Heart left ventricle (tissue), 16 donors: ENCODE results near the gene ITGB5. TPM values are rescaled to one million over a fixed set of nuclear protein-coding genes. Genes with fewer than 3 reads are reported as not detected.

Experiments
- ATAC-seq, 4 donors: fragments of 200-7000 bp; cut with Tn5 transposase; one replicate each; pipeline ENCODE4 v1.9.1; 2020 to 2022; ENCODE audit warnings: moderate library complexity in 4 of 4, mild to moderate bottlenecking in 3 of 4, moderate number of reproducible peaks in 1 of 4
- DNase-seq, 5 donors: peaks; one replicate each; pipeline ENCODE4 v3.0.0-alpha.2; 2020
- H3K27ac ChIP-seq, 12 donors: fragments of 200-600 bp; sonication (generic) in 4 of 12; one replicate each; pipeline versions ENCODE4 v1.5.0 to v1.8.0; 2016 to 2022; ENCODE audit warnings: mild to moderate bottlenecking in 2 of 12
- H3K27me3 ChIP-seq, 9 donors: fragments of 200-600 bp; sonication (generic) in 2 of 9; one replicate each; pipeline versions ENCODE4 v1.5.1 to v1.8.0; 2016 to 2022; ENCODE audit warnings: mild to moderate bottlenecking in 3 of 9
- H3K36me3 ChIP-seq, 9 donors: fragments of 200-600 bp; sonication (generic) in 2 of 9; one replicate each; pipeline versions ENCODE4 v1.5.0 to v1.8.0; 2018 to 2022; ENCODE audit warnings: mild to moderate bottlenecking in 2 of 9
- H3K4me1 ChIP-seq, 12 donors: fragments of 200-600 bp; sonication (generic) in 4 of 12; one replicate each; pipeline versions ENCODE4 v1.5.0 to v1.8.0; 2016 to 2022; ENCODE audit warnings: mild to moderate bottlenecking in 3 of 12
- H3K4me3 ChIP-seq, 12 donors: fragments of 200-600 bp; sonication (generic) in 4 of 12; one replicate each; pipeline versions ENCODE4 v1.5.0 to v1.8.0; 2017 to 2022; ENCODE audit warnings: mild to moderate bottlenecking in 9 of 12, moderate library complexity in 4 of 12
- H3K9me3 ChIP-seq, 12 donors: fragments of 200-600 bp; sonication (generic) in 4 of 12; one replicate each; pipeline versions ENCODE4 v1.5.0 to v1.8.0; 2016 to 2022; ENCODE audit warnings: mild to moderate bottlenecking in 1 of 12
- POLR2A ChIP-seq, 2 donors: fragments of 450-650 bp; IDR thresholded peaks; one replicate each; pipeline ENCODE4 v1.6.1; 2017; ENCODE audit warnings: antibody characterized with exemption in 2 of 2, mild to moderate bottlenecking in 2 of 2, moderate library complexity in 2 of 2
- WGBS, 4 donors: extraction: QIAGEN DNeasy Blood & Tissue Kit in 2 of 4; methylation state at CpG; one replicate each; pipeline versions ENCODE4 v1.1.5 to v1.1.7; 2013 to 2018; 5-methylcytosine and 5-hydroxymethylcytosine counted together
- intact Hi-C, 10 donors: fragments of 100-400 bp; cut with DNase I; formaldehyde crosslinking; loops; one replicate each; pipeline versions ENCODE4 v1.11.1 to v1.14.2; 2022
- polyA plus RNA-seq, 2 donors: library from polyadenylated mRNA; stranded (reverse); fragments of 200-250 nt; gene quantifications; one replicate each; pipeline ENCODE4 v1.2.3, GENCODE V29; 2013
- total RNA-seq, 9 donors: library from RNA; depleted of rRNA in 2 of 9; stranded (reverse); fragments of >200 nt in 2 of 9; fragmentation: NEBNext Ultra II Directional in 3 of 9; extraction: Animal tissue kit (Norgen Biotek cat#: 25700) in 3 of 9; gene quantifications; one replicate each; pipeline versions ENCODE4 v1.1.0 to v1.2.4, GENCODE V29; 2016 to 2023
- TF ChIP-seq, protein P1 (sequence below), 12 donors: fragments of 200-600 bp; sonication (generic) in 4 of 12; IDR thresholded peaks; one replicate each; pipeline versions ENCODE4 v1.5.0 to v1.8.0; 2018 to 2022; ENCODE audit warnings: antibody characterized with exemption in 12 of 12, mild to moderate bottlenecking in 5 of 12
- donor health status: ischemic (EF 13 %, LVEDD 7.1; RV severe dilation, severe dysfunction).
- donor health status: healthy with polysubstance abuse.
- donor health status: DM: no; HTN: yes; CAD: no.
- donor health status: DM: no; HTN: no; CAD: no.
- donor health status: ischemic (EF 25% LVEDD 6.9; RV normal size, moderate dysfunction).
- donor health status: ischemic (EF 25% LVEDD 5.7; RV mildly dilated, moderate dysfunction).
- donor health status: healthy.
- donor health status: DM: yes; HTN: yes; CAD: no.
- donor health status: ischemic (EF 35%, LVEDD 5.7; RV mildly dilated, moderate dysfunction).
- donor health status: nonischemic (EF 11% LVEDD 7.7; RV severe dilation, severe dysfunction).
- donor health status: DM: yes; HTN: yes; CAD: no.
- donor health status: PGD.
- donor health status: ischemic (EF 29% LVEDD 5.4; RV normal size, mild dysfunction).
- donor health status: nonischemic (EF 23%, LVEDD 6.1; RV moderate dilation, normal function).

Gene ITGB5
- total and polyA plus RNA-seq, 11 donors, result 23.1 to 223 (median 118) TPM

DNA sequence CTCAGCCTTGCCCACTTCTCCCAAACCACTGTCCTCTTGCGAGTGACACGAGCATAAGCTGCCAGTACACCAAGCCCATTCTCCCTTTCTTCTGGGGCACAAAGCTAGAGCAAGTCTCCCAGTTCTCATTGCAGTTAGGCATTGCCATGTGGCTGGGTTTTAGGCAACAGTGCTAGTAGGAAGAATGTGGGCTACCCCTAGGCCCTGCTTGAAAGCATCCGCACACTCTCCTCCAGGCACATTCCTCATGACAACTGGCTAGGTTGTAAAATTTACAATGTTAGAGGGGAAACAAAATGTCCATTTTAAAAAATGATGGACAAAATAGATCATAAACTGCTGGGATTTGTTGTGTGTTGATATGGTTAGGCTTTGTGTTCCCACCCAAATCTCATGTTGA lies 19.7 kb downstream of the ITGB5 start:
- ATAC-seq (no peak), DNase-seq (no peak)
- H3K4me1 ChIP-seq, result peaks cover 0 to 8% (median 0%) of the 10 kb centered on the region in 12 donors
- H3K27me3 ChIP-seq, result no peaks in the 10 kb centered on the region
- TF ChIP-seq, protein P1, sequence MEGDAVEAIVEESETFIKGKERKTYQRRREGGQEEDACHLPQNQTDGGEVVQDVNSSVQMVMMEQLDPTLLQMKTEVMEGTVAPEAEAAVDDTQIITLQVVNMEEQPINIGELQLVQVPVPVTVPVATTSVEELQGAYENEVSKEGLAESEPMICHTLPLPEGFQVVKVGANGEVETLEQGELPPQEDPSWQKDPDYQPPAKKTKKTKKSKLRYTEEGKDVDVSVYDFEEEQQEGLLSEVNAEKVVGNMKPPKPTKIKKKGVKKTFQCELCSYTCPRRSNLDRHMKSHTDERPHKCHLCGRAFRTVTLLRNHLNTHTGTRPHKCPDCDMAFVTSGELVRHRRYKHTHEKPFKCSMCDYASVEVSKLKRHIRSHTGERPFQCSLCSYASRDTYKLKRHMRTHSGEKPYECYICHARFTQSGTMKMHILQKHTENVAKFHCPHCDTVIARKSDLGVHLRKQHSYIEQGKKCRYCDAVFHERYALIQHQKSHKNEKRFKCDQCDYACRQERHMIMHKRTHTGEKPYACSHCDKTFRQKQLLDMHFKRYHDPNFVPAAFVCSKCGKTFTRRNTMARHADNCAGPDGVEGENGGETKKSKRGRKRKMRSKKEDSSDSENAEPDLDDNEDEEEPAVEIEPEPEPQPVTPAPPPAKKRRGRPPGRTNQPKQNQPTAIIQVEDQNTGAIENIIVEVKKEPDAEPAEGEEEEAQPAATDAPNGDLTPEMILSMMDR (IDR thresholded peaks at IDR 0.05), result no peak
- TF ChIP-seq POLR2A (IDR thresholded peaks at IDR 0.05), result no peak
- no peaks in the 10 kb centered on the region for H3K9me3 ChIP-seq
- H3K4me3 ChIP-seq, result no peak overlapping the region
- H3K27ac ChIP-seq, result no peak overlapping the region
- intact Hi-C loops, result no loop called here
- 96 to 100% (median 98%) methylated on average over 3 of the region's 3 CpGs for whole genome bisulfite sequencing, 4 donors
- H3K36me3 ChIP-seq, result peaks cover 0 to 44% (median 27%) of the 10 kb centered on the region in 9 donors

- WGBS, 4 donors, result 63 to 94% (median 83%) methylated on average over 2 of the region's 2 CpGs
These were observed 25.2 kb downstream of the ITGB5 start for GRCh38 chr3:124862006-124862405.

DNA sequence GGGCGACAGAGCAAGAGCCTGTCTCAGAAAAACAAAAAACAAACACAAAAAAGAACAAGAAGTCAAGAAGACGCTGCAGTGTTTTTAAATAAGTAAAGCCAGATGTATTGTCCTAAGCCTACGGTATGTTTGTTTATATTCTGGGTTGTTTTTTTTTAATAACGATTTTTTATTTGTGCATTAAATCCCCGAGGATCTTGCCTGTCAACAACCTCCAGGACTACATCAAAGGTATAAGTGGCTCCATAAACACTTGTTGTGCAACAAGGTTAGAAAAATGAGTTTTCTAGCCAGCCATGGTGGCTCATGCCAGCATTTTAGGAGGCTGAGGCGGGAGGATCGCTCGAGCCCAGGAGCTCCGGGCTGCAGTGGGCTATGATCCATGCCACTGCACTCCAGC lies 26.1 kb downstream of the ITGB5 start:
- Histone ChIP-seq H3K9me3 (no peaks in the 10 kb centered on the region), H3K27ac (peak overlapping the region; percentile 31 to 84 (median 70)), H3K36me3 (peaks cover 0 to 37% (median 8%) of the 10 kb centered on the region in 9 donors), H3K27me3 (no peaks in the 10 kb centered on the region), H3K4me1 (peaks cover 6 to 64% (median 37%) of the 10 kb centered on the region in 12 donors), H3K4me3 (no peak overlapping the region)
- intact Hi-C loops, result loop anchor here in 1 of 10 donors (2.0 kb wide), 1 partner anchor 24 kb away; no protein-coding TSS in a partner anchor
- 74 to 83% (median 78%) methylated on average over 9 of the region's 9 CpGs for WGBS, 4 donors
- ATAC-seq (no peak), DNase-seq (no peak)
- TF ChIP-seq, protein P1 (IDR thresholded peaks at IDR 0.05), result no peak
- no peak for TF ChIP-seq POLR2A (IDR thresholded peaks at IDR 0.05)

More at GRCh38 chr3:124862006-124862405, 25.2 kb downstream of the ITGB5 start:
- no peak overlapping the region for H3K4me3 ChIP-seq
- ATAC-seq (no peak), DNase-seq (no peak)
- H3K27ac ChIP-seq, result peak overlapping the region in 5 of 12 donors; percentile 19 to 68 (median 36)
- intact Hi-C loops, result no loop called here
- no peaks in the 10 kb centered on the region for H3K9me3 ChIP-seq
- TF ChIP-seq, protein P1 (IDR thresholded peaks at IDR 0.05), result no peak
- TF ChIP-seq POLR2A (IDR thresholded peaks at IDR 0.05), result no peak
- H3K4me1 ChIP-seq, result peaks cover 6 to 60% (median 37%) of the 10 kb centered on the region in 12 donors
- peaks cover 0 to 37% (median 3%) of the 10 kb centered on the region in 9 donors for H3K36me3 ChIP-seq
- H3K27me3 ChIP-seq, result no peaks in the 10 kb centered on the region

DNA sequence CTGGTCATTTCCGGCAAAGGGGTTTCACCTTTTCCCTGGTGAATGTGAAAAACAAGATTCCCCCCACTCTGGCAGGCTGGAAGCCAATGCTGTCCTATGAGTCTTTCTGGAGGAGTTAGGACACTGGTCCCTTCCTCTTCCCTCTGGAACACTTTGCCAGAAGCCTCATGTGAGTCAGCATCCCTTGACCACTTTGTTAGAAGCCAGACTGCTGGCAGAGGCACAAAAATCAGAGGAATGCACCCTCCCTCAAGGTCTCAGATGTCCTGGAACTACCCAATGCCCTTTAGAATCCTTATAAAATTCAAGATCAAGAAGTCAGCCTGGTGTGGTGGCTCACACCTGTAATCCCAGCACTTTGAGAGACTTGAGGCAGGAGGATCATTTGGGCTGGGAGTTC lies 26.6 kb downstream of the ITGB5 start:
- 21 to 31% (median 27%) methylated on average over 1 of the region's 1 CpG for WGBS, 4 donors

More for the DNA sequence above, 26.6 kb downstream of the ITGB5 start:
- intact Hi-C loops, result loop anchor here in 1 of 10 donors (2.0 kb wide), 1 partner anchor 24 kb away; no protein-coding TSS in a partner anchor
- Histone ChIP-seq H3K9me3 (no peaks in the 10 kb centered on the region), H3K27me3 (no peaks in the 10 kb centered on the region), H3K36me3 (peaks cover 0 to 39% (median 13%) of the 10 kb centered on the region in 9 donors), H3K4me1 (peaks cover 6 to 64% (median 37%) of the 10 kb centered on the region in 12 donors), H3K27ac (peak overlapping the region; percentile 31 to 84 (median 70)), H3K4me3 (no peak overlapping the region)
- DNase-seq (peak in 4 of 5 donors; percentile 78 to 89 (median 84)), ATAC-seq (peak; percentile 86 to 95 (median 92))
- TF ChIP-seq, protein P1 (IDR thresholded peaks at IDR 0.05), result no peak
- no peak for TF ChIP-seq POLR2A (IDR thresholded peaks at IDR 0.05)
